ENCODE data around the gene ACTA1.
"Not testable (repeated sequence)": the region's sequence is repeated elsewhere in the genome, so short reads cannot be mapped to it uniquely, and the experiment has no call there.

The ACTA1 gene

DNA sequence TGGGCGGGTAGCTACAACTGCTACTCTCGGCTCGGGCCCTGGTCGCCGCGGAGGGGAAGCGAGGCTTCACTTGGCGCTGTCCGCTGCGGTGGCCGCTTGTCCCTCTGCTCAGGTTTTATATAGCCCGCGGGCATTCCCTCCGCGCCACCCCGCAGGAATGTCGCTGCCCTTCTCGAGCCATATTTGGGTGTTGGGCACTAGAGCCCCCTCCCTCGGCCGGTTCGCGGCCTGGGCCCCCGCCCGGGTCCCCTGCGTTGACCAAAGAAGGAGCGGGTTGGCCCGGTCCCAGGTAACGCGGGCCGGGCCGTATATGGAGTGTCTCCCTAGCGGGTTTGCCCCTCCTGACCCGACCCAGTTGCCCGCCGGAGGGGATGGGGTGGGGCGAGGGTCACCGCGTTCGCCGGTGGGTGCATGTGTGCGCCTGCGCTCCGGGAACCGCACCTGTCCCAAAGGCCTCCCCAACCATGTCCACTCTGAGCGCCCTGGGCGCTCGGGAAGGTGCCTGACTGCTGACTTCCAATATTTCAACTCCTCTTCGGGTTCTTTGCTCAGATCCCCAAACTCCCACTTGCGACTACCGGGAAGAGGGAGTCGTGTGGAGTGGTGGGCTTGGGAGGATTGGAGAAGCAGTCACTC lies at the start of gene ACTA1:
TSS of gene ACTA1 (minus strand) at position 90 of the 636 bp plus-strand sequence. CDS start 979 bp downstream, outside the sequence.
- Histone ChIP-seq H3K27ac (no peak within 1 kb of the TSS), H3K4me3 (ENCODE audit: low read depth, low read length) (no peak within 1 kb of the TSS), H3K27me3 (replicated peaks) (peaks cover 53% of the 10 kb centered on the region), H3K36me3 (replicated peaks) (no peaks in the 10 kb centered on the region)
- TF ChIP-seq, protein P1, sequence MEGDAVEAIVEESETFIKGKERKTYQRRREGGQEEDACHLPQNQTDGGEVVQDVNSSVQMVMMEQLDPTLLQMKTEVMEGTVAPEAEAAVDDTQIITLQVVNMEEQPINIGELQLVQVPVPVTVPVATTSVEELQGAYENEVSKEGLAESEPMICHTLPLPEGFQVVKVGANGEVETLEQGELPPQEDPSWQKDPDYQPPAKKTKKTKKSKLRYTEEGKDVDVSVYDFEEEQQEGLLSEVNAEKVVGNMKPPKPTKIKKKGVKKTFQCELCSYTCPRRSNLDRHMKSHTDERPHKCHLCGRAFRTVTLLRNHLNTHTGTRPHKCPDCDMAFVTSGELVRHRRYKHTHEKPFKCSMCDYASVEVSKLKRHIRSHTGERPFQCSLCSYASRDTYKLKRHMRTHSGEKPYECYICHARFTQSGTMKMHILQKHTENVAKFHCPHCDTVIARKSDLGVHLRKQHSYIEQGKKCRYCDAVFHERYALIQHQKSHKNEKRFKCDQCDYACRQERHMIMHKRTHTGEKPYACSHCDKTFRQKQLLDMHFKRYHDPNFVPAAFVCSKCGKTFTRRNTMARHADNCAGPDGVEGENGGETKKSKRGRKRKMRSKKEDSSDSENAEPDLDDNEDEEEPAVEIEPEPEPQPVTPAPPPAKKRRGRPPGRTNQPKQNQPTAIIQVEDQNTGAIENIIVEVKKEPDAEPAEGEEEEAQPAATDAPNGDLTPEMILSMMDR (IDR thresholded peaks at IDR 0.05; ENCODE audit: low read depth, low read length, missing control alignments), result no peak
- in situ Hi-C loops (cut with HindIII; ENCODE audit: low pct_ligation_motif_present, low sequenced_read_pairs), result no loop called here
- DNase-seq, result no peak

DNA sequence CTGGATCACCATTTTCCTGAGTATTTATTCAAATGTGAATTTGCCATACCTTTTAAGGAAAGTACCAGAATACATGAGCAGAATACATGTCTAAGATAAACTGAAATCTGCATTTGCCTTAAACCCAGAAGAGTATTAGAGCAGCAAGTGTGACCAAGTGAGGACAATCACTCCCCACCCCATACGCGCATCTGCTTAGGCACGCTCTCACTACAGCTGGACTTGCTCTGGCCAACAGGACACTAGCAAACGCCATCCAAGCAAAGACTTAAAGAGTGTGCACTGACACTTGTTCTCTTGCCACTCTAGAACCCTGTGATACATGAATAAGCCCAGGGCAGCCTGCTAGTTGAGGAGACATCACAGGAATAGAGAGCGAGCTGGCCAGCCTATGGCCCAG lies 48.6 kb upstream of the ACTA1 start:
- H3K36me3 ChIP-seq (replicated peaks), result peaks cover 26% of the 10 kb centered on the region

GRCh38 chr1:229480495-229480894 lies 46.6 kb upstream of the ACTA1 start:
- Histone ChIP-seq H3K27ac (no peak overlapping the region), H3K36me3 (replicated peaks) (peaks cover 21% of the 10 kb centered on the region), H3K4me3 (ENCODE audit: low read depth, low read length) (no peak overlapping the region), H3K27me3 (replicated peaks) (no peaks in the 10 kb centered on the region)
- in situ Hi-C loops (cut with HindIII; ENCODE audit: low pct_ligation_motif_present, low sequenced_read_pairs), result no loop called here
- TF ChIP-seq, protein P1 (IDR thresholded peaks at IDR 0.05; ENCODE audit: low read depth, low read length, missing control alignments), result no peak
- no peak for DNase-seq

More for the DNA sequence above, 48.6 kb upstream of the ACTA1 start:
- DNase-seq, result no peak
- Histone ChIP-seq H3K4me3 (ENCODE audit: low read depth, low read length) (no peak overlapping the region), H3K27ac (no peak overlapping the region), H3K27me3 (replicated peaks) (no peaks in the 10 kb centered on the region)
- in situ Hi-C loops (cut with HindIII; ENCODE audit: low pct_ligation_motif_present, low sequenced_read_pairs), result no loop called here
- TF ChIP-seq, protein P1 (IDR thresholded peaks at IDR 0.05; ENCODE audit: low read depth, low read length, missing control alignments), result no peak

DNA sequence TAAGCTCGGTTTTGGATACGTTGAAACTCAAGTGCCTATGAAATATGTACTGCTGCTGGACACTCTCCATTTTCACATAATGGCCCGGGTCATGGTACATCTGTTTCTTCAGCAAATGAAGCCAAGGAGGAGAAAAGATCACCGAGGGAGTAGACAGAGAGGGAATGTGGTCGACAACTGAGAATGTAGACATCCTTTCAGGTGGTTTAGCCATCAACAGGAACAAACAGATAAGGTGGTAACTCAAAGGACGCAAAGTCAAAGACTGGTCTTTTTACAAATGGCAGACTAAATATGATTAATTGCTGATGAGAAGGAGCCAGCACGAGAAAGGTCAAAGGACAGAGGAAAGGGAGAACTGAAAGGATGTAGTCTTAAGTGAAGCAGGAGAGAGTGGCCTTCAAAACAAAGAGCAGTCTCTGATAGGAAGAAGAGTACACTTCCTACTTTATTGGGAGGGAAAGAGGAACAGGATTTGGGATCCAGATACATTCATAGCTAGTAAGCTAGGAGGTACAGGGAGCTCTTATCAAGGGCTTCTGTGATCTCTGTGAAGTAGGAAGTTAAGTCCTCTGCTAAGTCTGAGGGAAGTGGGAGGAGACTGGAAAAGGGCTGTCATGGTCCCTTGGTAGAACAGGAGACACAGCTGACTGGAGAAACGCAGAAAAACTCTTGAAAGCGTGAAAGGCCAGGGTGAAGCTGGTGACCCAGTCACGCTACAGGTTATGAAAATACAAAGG lies 45.9 kb upstream of the ACTA1 start:
- no peak for DNase-seq
- no peak overlapping the region for H3K27ac ChIP-seq

DNA sequence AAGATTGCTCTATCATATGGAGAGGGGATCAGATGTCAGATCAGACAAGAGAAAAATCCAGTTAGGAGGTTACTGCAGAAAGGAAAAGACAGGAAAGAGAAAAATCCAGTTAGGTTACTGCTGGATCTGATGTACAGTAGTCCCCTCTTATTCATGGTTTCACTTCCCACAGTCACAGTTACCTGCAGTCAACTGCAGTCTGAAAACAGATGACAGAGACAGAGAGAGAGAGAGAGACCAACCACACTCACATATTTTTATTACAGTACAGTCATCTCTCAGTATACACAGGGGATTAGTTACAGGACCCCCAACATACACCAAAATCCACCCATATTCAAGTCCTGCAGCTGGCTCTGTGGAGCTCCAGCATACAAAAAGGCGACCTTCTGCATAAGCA lies 45.0 kb upstream of the ACTA1 start:
- DNase-seq, result no peak
- H3K4me3 ChIP-seq (ENCODE audit: low read depth, low read length), result no peak overlapping the region
- TF ChIP-seq, protein P1 (IDR thresholded peaks at IDR 0.05; ENCODE audit: low read depth, low read length, missing control alignments), result no peak
- in situ Hi-C loops (cut with HindIII; ENCODE audit: low pct_ligation_motif_present, low sequenced_read_pairs), result no loop called here
- H3K27ac ChIP-seq, result no peak overlapping the region
- no peaks in the 10 kb centered on the region for H3K27me3 ChIP-seq (replicated peaks)
- H3K36me3 ChIP-seq (replicated peaks), result peaks cover 19% of the 10 kb centered on the region

More for the DNA sequence above, 45.9 kb upstream of the ACTA1 start:
- in situ Hi-C loops (cut with HindIII; ENCODE audit: low pct_ligation_motif_present, low sequenced_read_pairs), result no loop called here
- no peaks in the 10 kb centered on the region for H3K27me3 ChIP-seq (replicated peaks)
- TF ChIP-seq, protein P1 (IDR thresholded peaks at IDR 0.05; ENCODE audit: low read depth, low read length, missing control alignments), result no peak
- H3K4me3 ChIP-seq (ENCODE audit: low read depth, low read length), result no peak overlapping the region
- H3K36me3 ChIP-seq (replicated peaks), result peaks cover 25% of the 10 kb centered on the region

GRCh38 chr1:229475859-229476258 lies 42.0 kb upstream of the ACTA1 start:
- H3K27ac ChIP-seq; DNase-seq; H3K27me3 ChIP-seq (replicated peaks); in situ Hi-C loops (cut with HindIII; ENCODE audit: low pct_ligation_motif_present, low sequenced_read_pairs); H3K36me3 ChIP-seq (replicated peaks); H3K4me3 ChIP-seq (ENCODE audit: low read depth, low read length): not testable (repeated sequence)
